GM19438 (cell line): Measurements from ENCODE around the gene MET.
"Not testable (repeated sequence)": the region's sequence is repeated elsewhere in the genome, so short reads cannot be mapped to it uniquely, and the experiment has no call there.

ENCODE experiments used
- ATAC-seq: cut with Tn5 transposase; IDR thresholded peaks from one replicate; pipeline ENCODE4 v1.9.1; 2021; ENCODE audit warnings: low read depth; ENCODE audit not compliant: unreplicated experiment

MET gene

DNA sequence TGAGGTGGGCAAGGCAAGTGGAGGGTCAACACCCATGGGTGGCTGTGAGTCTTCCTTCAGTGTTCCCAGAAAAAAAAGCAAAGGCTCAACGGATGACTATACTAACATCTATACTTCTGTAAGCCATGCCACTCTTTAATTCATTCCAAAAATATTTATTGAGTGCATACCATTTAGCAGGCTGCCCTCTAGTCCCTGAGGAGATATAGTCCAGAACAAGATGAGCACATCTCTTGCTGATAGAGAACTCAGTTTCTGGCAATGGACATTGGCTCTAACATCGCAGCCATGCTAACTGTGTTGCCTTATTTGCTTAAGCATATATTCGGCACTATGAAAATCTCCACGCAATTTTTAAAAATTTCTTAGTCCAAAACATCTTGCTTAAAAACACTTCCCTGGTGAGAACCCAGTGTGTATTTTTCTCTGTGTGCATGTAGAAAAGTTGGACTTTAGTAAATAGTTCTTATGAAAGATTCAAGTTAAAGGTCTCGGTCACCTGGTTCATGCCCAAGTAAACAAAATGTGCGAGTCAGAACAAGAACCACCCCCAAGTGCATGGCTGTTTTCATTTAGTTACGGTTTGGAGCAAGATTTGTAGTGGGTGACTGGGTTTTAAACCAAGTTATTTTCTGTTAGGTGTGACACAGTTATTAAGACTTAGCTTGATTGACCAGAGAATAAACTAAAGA, 69.8 kb downstream of the MET start:
- ATAC-seq, result no peak

DNA sequence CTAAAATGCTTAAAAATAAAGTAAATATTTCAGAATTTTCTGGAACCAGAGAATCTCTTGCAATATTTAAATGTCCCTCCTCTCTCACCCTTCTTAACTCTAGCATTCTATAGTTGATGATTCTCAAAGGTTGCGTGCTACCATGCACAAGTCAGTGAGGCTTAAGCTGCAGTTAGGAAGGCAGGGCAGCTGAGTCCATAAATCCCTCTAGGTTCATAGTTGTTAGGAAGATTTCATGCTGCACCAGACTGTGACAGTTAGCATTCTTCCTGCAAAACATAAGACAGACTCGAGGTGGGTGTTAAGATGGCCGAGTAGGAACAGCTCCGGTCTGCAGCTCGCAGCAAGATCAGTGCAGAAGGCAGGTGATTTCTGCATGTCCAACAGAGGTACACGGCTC, 70.6 kb downstream of the MET start:
- ATAC-seq, result no peak

DNA sequence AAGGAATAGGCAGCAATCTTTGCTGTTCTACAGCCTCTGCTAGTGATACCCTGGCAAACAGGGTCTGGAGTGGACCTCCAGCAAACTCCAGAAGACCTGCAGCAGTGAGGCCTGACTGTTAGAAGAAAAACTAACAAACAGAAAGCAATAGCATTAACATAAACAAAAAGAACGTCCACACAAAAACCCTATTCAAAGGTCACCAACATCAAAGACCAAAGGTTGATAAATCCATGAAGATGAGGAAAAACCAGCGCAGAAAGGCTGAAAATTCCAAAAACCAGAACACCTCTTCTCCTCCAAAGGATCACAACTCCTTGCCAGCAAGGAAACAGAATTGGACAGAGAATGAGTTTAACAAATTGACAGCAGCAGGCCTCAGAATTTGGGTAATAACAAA, 71.8 kb downstream of the MET start:
- ATAC-seq, result not testable (repeated sequence)

DNA sequence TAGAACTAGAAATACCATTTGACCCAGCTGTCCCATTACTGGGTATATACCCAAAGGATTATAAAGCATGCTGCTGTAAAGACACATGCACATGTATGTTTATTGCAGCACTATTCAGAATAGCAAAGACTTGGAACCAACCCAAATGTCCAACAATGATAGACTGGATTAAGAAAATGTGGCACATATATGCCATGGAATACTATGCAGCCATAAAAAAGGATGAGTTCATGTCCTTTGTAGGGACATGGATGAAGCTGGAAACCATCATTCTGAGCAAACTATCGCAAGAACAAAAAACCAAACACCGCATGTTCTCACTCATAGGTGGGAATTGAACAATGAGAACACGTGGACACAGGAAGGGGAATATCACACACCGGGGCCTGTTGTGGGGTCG, 74.4 kb downstream of the MET start:
- not testable (repeated sequence) for ATAC-seq

DNA sequence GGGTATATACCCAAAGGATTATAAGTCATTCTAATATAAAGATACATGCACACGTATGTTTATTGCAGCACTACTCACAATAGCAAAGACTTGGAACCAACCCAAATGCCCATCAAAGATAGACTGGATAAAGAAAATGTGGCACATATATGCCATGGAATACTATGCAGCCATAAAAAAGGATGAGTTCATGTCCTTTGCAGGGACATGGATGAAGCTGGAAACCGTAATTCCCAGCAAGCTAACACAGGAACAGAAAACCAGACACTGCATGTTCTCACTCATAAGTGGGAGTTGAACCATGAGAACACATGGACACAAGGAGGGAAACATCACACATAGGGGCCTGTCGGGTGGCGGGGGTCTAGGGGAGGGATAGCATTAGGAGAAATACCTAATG, 79.1 kb downstream of the MET start:
- not testable (repeated sequence) for ATAC-seq

DNA sequence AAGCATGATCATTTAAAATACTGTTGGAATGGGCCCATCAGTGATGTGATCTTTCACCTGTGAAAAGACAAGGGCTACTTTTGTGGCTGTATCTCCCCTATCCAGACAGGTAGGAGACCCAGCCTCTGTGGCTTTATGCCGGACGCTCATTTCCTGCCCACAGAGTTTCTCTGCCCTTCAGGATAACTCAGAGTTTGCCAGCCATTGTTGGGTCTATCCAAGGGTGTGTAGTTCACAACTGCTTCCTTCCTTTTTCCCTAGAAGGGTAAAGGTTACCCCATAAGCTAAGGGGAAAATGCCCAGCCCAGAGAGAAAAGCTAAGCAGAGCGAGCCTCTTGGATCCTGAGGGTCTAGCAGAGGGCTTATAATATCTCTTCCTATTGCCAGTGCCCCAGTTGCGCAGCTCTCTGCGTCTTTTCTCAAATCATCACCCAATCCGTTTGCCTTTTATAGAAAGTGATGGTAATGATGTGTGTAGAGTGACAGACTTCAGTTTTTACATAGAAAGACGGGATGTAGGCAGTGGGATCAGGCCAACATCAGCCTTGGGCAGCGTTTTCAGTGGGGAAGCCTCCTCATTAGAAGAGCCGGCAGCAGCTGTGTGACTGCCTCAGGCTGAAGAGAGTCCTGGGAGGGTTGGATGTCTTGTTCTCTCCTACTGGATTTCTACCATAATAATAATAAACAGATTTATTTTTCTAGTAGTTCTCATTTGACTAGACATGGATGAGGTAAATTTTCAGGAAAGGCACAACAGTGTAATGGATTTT, 80.5 kb downstream of the MET start:
- ATAC-seq, result no peak

DNA sequence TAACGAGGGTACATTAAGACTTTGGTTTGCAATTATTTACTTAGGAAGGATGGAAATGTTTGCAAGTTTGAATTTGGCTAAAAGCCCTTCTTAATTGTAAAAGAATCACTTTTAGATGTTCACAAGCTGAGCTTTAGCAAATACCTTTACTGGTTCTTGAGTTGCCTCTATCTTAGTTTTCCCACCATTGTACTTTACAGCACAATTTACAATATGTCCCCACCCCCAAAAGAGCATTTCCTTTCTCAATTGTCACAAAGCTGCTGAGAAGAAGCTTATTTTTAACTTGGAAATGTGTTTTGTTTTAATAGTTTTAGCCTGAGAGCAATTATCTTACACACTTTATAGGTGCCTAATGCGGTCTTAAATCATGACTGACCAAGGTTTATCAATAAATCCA, 81.1 kb downstream of the MET start:
- ATAC-seq, result no peak

DNA sequence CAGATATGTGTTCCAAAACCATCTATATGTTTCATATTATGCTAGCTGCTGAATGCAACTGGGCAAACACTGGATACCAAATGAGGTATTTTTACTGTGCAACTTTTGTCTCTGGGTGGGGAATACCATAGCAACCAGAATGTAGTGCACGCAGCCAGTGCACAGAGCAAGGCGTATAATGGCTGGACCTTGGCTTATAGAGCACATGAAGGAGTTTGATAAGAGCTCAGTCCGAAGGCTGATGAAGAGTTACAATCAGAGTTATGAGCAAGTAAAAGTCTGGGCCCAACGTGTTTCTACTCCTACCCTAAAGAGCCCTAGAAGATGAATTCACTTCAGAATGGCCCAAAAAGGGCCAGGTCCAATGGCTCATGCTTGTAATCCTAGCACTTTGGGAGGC, 82.2 kb downstream of the MET start:
- no peak for ATAC-seq

DNA sequence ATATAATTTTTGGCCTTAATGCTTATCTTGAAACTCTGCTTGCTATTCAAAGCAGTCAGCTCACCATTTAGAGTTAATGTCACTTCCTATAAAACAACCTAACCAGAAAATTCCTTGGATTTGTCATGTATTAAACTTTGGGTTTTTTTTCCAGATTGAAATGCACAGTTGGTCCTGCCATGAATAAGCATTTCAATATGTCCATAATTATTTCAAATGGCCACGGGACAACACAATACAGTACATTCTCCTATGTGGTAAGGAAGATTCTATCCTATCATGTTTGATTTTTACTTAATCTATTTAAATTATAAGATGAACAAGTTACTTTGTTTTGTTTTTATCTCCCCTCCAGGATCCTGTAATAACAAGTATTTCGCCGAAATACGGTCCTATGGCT, 85.3 kb downstream of the MET start:
- ATAC-seq, result no peak

DNA sequence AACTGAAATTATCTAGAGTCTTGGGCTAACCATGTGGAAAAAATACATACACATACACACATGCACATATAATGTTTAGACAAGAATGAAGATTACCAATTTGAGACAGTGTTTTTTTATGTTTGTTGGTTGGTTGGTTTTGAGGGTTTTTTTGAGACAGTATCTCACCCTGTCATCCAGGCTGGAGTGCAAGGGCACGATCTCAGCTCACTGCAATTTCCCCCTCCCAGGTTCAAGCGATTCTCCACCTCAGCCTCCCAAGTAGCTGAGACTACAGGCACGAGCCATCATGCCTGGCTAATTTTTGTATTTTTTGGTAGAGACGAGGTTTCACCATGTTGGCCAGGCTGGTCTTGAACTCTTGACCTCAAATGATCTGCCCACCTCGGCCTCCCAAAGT, 87.6 kb downstream of the MET start:
- not testable (repeated sequence) for ATAC-seq

DNA sequence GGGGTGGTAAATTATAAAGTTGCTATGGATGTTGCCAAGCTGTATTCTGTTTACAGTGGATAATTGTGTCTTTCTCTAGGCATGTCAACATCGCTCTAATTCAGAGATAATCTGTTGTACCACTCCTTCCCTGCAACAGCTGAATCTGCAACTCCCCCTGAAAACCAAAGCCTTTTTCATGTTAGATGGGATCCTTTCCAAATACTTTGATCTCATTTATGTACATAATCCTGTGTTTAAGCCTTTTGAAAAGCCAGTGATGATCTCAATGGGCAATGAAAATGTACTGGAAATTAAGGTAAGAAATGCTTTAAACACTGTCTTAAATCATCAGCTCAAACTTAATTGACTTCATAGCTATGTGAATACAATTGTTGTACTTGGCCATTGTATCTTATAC, 91.0 kb downstream of the MET start:
- ATAC-seq, result no peak

DNA sequence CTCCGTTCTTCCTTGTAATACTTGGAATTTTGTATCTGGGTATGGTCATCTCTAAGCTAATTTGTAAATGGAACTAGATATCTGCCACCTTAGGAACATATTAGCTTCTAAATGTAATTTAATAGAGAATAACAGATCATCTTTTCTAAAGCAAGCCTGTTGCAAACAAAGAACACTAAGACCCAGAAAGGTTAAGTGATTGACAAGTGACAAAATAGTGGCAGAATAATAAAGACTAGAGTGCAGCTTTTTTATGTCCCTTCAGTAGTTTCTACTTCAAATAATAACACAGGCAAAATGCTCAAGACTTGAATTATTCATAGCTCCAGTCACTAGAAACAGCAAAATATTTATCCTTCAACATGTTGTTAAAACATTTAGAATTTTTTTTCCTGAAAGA, 91.7 kb downstream of the MET start:
- ATAC-seq, result no peak

DNA sequence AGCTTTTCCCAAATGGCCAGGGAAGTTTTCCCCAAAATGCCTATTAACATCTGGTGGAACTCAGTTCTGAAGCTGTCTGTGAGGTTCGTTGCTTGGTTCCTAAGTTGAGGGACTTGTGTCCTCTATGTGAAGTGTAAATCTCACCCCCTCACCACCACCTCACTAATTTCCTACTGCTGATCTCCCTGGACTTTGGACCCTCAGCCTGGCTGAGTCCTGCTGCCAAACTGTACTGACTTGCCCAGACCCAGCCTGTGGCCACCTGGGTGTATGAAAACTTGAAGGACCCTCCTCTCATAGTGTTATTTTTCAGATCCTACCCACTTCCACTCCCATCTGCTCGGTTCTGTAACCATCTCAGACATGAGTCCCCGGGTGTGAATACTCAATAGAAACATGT, 94.9 kb downstream of the MET start:
- ATAC-seq, result no peak

DNA sequence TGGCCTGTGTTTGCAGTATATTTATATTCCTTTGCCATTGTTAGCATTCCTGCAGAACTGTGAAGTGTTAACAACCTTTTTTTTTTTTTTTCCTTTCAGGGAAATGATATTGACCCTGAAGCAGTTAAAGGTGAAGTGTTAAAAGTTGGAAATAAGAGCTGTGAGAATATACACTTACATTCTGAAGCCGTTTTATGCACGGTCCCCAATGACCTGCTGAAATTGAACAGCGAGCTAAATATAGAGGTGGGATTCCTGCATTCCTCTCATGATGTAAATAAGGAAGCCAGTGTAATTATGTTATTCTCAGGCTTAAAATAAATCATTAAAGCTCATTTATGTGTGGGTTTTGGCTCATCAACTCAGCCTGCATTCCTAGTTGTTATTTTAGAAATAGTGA, 97.5 kb downstream of the MET start:
- no peak for ATAC-seq

DNA sequence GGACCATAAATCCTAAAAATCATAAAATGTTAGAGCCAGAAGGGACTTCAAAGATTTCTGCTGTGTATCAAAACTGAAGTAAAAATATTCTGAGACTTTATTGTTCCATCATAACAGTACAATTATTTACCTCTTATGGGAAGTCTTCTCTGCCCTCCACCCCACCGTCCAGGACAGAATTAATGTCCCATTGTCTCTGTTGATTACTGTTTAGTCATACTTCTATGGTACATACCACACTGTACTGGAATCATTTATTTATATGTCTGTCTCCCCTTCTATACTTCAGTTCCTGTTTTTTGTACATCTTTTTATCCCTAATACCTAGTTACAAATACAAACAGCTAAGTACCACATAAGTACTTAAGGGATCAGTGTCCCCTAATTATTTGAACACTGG, 98.9 kb downstream of the MET start:
- no peak for ATAC-seq

DNA sequence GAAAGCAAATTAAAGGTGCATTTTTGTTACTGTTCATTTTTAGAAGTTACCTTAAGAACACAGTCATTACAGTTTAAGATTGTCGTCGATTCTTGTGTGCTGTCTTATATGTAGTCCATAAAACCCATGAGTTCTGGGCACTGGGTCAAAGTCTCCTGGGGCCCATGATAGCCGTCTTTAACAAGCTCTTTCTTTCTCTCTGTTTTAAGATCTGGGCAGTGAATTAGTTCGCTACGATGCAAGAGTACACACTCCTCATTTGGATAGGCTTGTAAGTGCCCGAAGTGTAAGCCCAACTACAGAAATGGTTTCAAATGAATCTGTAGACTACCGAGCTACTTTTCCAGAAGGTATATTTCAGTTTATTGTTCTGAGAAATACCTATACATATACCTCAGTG, 99.6 kb downstream of the MET start:
- ATAC-seq, result no peak

DNA sequence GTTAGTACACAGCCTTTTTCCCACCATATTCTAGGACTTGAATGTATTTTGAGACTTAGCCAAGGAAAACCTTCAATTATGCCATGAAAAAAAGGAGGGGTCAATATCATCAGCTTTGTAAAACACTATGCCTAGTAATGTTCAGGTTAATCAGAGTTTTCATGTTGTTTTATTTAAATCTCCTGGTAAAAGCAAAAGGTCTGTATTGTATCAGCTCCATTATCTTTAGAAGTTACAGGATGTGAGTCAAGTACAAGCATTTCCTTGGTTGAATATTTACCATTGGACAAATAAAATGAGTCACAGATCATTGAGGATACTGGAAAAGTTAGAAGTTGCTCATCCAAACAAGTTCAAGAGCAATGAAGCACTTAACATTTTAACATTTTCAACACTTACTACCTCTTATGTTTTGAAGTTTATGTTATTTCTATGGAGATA, 100.4 kb downstream of the MET start:
- no peak for ATAC-seq

DNA sequence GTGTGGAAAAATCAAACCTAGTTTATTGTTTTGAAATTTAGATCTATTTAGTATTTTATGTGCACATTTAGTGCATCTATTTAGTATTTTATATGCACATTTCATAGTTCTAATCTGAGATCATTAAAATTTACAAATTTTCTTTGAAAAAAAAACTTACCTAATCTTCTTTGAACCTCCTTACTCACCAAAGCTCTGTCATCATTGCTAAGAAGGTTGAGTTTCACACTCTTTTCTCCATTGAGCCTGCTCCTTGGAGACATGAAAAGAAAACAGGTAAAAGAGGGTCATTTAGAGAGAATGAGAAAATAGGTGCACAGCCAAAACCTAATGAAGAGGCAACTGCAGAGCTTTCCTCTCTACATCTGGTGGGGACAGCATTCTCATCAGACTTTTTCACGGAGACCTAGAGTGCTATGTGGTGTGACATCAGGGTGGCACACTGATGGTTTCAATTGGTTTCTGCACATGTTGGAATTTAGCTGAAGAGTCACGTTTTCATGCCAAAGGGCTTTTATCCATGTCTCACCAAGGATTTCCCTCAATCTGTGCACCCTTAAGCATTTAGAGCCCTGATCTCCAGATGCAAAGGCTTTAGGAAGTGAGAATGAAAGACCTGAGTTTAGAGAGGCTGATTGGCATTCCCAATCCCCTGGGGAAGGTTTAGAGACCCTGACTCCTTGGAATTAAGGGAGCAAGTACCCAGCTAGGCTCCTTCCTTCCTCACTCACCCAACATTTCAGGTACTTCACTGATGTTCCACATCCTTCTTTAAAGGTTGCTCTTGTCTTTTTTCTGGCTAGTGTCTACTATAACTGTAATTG, 101.1 kb downstream of the MET start:
- no peak for ATAC-seq

DNA sequence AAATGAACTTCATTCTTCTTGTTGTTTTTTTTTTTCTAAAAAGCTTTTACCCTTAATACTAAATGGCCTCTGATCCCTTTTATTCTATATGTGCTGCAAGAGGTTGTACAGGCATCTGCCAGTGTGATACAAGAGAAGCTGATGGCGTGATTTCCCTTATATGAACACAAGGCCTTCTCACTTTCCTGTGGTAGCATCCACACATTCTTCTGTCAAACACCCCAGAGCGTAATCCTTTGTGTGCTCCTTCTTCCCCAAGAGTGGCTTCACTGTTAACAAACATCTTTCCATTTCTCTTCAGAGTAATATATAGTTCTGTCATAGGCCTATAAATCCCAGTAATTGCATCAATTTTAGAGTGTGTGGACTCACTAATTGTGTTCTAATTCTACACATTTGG, 104.0 kb downstream of the MET start:
- ATAC-seq, result no peak

DNA sequence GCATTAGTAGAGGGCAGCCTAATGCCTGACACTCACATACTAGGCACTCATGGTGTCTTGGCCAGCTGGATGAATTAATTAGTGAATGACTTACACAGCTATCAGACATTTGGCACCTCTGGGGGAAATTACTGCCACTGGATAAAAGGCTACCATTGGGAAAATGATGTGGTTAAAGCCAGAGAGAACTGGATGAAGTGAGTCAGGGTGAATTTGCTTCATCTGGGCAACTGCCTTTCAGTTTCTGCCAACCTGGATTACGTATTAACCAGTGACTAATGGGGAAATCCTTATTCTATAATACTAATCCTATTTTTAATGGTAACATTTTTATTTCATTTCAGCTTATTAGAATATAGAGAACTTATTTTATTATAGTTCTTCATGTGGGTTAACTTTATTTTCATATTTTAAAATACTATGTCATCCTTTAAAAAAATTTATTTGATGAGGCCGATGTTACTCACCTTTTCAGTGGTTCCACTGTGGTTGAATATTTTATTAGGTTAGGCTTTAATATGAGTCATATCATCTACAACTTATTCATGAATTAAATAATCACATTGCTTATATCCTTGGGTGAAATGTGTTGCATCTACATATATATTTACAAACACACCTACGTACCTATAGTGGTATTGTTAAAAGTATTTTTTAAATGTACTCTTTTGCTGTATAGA, 104.8 kb downstream of the MET start:
- ATAC-seq, result no peak
